ENCODE data around the gene MAGI2. TPM values are rescaled to one million over a fixed set of nuclear protein-coding genes. Genes with fewer than 3 reads are reported as not detected.
A peak's percentile ranks its signal among the peaks of the same experiment; 100 is the strongest.

Gene MAGI2
- total RNA-seq, 2 donors from 2014 or later = 10.3 to 19.2 TPM

DNA sequence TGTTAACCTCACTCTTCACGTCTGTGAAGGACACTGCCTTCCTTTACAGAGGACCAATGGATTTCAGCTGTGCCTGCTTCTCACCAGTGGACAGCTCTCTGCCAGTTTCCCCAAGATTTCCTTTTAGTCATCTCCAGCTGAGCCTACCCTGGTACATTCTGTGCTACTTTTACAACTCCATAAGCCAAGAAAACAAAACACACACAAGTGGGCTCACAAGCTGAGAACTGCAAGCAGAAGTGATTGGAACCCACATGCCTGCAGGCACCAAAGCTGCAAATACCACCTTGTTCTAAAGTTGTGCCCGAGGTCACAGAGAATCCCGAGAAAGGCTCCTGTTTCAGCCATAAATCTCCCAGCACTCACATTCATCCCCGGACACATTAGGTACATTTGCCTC is 1018.1 kb downstream of the MAGI2 start:
- Mint-ChIP-seq H3K27ac (no peak overlapping the region), H3K4me1 (peaks cover 8% of the 10 kb centered on the region)
- 92 to 96% methylated on average over 4 of the region's 4 CpGs for WGBS, 2 experiments (ENCODE audit: insufficient coverage in 1 of 2, insufficient read length in 1 of 2)

DNA sequence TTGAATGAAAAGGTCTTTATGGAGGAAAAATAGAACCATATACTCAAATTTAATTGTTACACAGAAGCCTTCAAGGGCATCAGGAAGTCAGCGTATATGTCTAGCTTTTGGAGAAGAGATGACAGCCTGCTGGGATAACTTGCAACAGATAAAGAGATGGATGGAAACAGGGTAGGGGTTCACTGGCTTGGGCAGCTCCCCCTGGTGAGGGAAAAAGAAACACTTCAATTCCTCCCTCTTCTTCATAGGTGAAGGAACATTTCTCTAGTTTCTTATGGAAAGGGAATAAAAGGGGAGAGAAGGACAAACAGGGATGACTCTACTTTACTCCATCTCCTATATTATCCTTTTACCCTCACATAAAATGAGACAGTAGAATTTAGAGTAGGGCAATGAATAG is 1019.2 kb downstream of the MAGI2 start:
- no peak overlapping the region for H3K27ac ChIP-seq (ENCODE audit: low read depth, low read length)
- H3K4me1 Mint-ChIP-seq = peaks cover 8% of the 10 kb centered on the region
- H3K9me3 ChIP-seq (ENCODE audit: control insufficient read depth, low read length) = no peaks in the 10 kb centered on the region
- H3K4me3 Mint-ChIP-seq = no peak overlapping the region
- DNase-seq = no peak
- TF ChIP-seq, protein P1, sequence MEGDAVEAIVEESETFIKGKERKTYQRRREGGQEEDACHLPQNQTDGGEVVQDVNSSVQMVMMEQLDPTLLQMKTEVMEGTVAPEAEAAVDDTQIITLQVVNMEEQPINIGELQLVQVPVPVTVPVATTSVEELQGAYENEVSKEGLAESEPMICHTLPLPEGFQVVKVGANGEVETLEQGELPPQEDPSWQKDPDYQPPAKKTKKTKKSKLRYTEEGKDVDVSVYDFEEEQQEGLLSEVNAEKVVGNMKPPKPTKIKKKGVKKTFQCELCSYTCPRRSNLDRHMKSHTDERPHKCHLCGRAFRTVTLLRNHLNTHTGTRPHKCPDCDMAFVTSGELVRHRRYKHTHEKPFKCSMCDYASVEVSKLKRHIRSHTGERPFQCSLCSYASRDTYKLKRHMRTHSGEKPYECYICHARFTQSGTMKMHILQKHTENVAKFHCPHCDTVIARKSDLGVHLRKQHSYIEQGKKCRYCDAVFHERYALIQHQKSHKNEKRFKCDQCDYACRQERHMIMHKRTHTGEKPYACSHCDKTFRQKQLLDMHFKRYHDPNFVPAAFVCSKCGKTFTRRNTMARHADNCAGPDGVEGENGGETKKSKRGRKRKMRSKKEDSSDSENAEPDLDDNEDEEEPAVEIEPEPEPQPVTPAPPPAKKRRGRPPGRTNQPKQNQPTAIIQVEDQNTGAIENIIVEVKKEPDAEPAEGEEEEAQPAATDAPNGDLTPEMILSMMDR (conservative IDR thresholded peaks at IDR 0.05) = peak; percentile 78
- H3K4me1 ChIP-seq (ENCODE audit: control insufficient read depth, insufficient read depth, low read length) = no peaks in the 10 kb centered on the region
- WGBS, 2 experiments (ENCODE audit: insufficient coverage in 1 of 2, insufficient read length in 1 of 2) = 100% methylated on average over 1 of the region's 1 CpG; no CpG with 5 or more reads in 1 of the 2 experiments
- no peaks in the 10 kb centered on the region for H3K27me3 Mint-ChIP-seq (ENCODE audit: insufficient read depth)
- no peaks in the 10 kb centered on the region for H3K9me3 Mint-ChIP-seq
- no peaks in the 10 kb centered on the region for H3K27me3 ChIP-seq (ENCODE audit: control insufficient read depth, insufficient read depth, low read length, poor library complexity, severe bottlenecking)
- H3K4me3 ChIP-seq (ENCODE audit: low read length) = no peak overlapping the region
- H3K27ac Mint-ChIP-seq = no peak overlapping the region
- H3K36me3 ChIP-seq (ENCODE audit: control insufficient read depth, insufficient read depth, low read length) = no peaks in the 10 kb centered on the region
- H3K9ac ChIP-seq (ENCODE audit: extremely low read depth, low read length, poor library complexity, severe bottlenecking) = no peak overlapping the region
- H3K36me3 Mint-ChIP-seq (ENCODE audit: low read depth) = no peaks in the 10 kb centered on the region

More for the DNA sequence above, 1018.1 kb downstream of the MAGI2 start:
- Histone ChIP-seq H3K4me3 (ENCODE audit: low read length) (no peak overlapping the region), H3K9ac (ENCODE audit: extremely low read depth, low read length, poor library complexity, severe bottlenecking) (no peak overlapping the region), H3K27me3 (ENCODE audit: control insufficient read depth, insufficient read depth, low read length, poor library complexity, severe bottlenecking) (no peaks in the 10 kb centered on the region), H3K9me3 (ENCODE audit: control insufficient read depth, low read length) (no peaks in the 10 kb centered on the region), H3K36me3 (ENCODE audit: control insufficient read depth, insufficient read depth, low read length) (no peaks in the 10 kb centered on the region), H3K4me1 (ENCODE audit: control insufficient read depth, insufficient read depth, low read length) (no peaks in the 10 kb centered on the region), H3K27ac (ENCODE audit: low read depth, low read length) (no peak overlapping the region)
- TF ChIP-seq, protein P1 (conservative IDR thresholded peaks at IDR 0.05) = no peak
- Mint-ChIP-seq H3K27me3 (ENCODE audit: insufficient read depth) (no peaks in the 10 kb centered on the region), H3K4me3 (no peak overlapping the region), H3K36me3 (ENCODE audit: low read depth) (no peaks in the 10 kb centered on the region), H3K9me3 (no peaks in the 10 kb centered on the region)
- DNase-seq = no peak

DNA sequence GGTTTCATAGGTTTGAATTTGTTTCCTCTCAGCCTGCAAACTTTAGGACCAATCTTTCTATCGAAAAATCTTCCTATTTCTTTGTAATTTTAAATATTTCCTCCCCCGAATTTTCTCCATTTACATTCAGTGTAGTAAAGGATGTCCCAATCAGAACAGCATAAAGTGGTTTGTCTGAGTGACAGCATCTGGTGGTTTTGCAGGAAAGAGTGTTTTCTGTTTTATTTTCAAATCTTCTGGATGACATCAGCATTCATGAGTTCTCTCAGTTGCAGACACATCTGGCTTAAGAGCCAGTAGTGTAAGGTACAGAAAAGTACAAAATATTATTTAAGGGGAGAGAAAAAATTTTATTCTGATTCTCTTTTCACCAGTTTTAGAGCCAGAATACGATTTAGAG is 1020.0 kb downstream of the MAGI2 start:
- Histone ChIP-seq H3K9me3 (ENCODE audit: control insufficient read depth, low read length) (no peaks in the 10 kb centered on the region), H3K9ac (ENCODE audit: extremely low read depth, low read length, poor library complexity, severe bottlenecking) (no peak overlapping the region), H3K4me3 (ENCODE audit: low read length) (no peak overlapping the region), H3K4me1 (ENCODE audit: control insufficient read depth, insufficient read depth, low read length) (no peaks in the 10 kb centered on the region), H3K27me3 (ENCODE audit: control insufficient read depth, insufficient read depth, low read length, poor library complexity, severe bottlenecking) (no peaks in the 10 kb centered on the region), H3K36me3 (ENCODE audit: control insufficient read depth, insufficient read depth, low read length) (no peaks in the 10 kb centered on the region), H3K27ac (ENCODE audit: low read depth, low read length) (no peak overlapping the region)
- Mint-ChIP-seq H3K27ac (no peak overlapping the region), H3K4me1 (peaks cover 8% of the 10 kb centered on the region), H3K27me3 (ENCODE audit: insufficient read depth) (no peaks in the 10 kb centered on the region), H3K4me3 (no peak overlapping the region), H3K36me3 (ENCODE audit: low read depth) (no peaks in the 10 kb centered on the region), H3K9me3 (no peaks in the 10 kb centered on the region)
- DNase-seq = no peak
- 89% methylated on average over 3 of the region's 3 CpGs; no CpG with 5 or more reads in 1 of the 2 experiments for WGBS, 2 experiments (ENCODE audit: insufficient coverage in 1 of 2, insufficient read length in 1 of 2)
- TF ChIP-seq, protein P1 (conservative IDR thresholded peaks at IDR 0.05) = no peak
